Urinary bladder (tissue), 4 donors: ENCODE data around the gene THNSL1. TPM values are rescaled to one million over a fixed set of nuclear protein-coding genes. Genes with fewer than 3 reads are reported as not detected.
"Not testable (repeated sequence)": the region's sequence is repeated elsewhere in the genome, so short reads cannot be mapped to it uniquely, and the experiment has no call there.

ENCODE experiments used
- DNase-seq: peaks from one replicate; pipeline ENCODE4 v3.0.0-alpha.2; 2015; ENCODE audit errors: extremely low spot score
- H3K27ac ChIP-seq: one replicate; pipeline ENCODE4 v1.5.1; 2013; ENCODE audit warnings: low read depth, mild to moderate bottlenecking, moderate library complexity
- H3K36me3 ChIP-seq: one replicate; pipeline ENCODE4 v1.6.1; 2013; ENCODE audit warnings: mild to moderate bottlenecking, moderate library complexity; ENCODE audit not compliant: insufficient read depth
- H3K4me1 ChIP-seq: one replicate; pipeline ENCODE4 v1.6.1; 2013; ENCODE audit warnings: mild to moderate bottlenecking, moderate library complexity; ENCODE audit not compliant: insufficient read depth
- H3K4me3 ChIP-seq: one replicate; pipeline ENCODE4 v1.5.1; 2013; ENCODE audit warnings: low read depth, low read length
- WGBS: extraction: QIAGEN DNeasy Blood & Tissue Kit; methylation state at CpG from one replicate; pipeline ENCODE4 v1.1.7; 2013; 5-methylcytosine and 5-hydroxymethylcytosine counted together
- polyA plus RNA-seq: library from polyadenylated mRNA; stranded (reverse); fragments of 200-250 nt; gene quantifications from one replicate; pipeline ENCODE4 v1.2.3, GENCODE V29; 2013
- total RNA-seq: library from RNA; depleted of rRNA; stranded (reverse); fragments of >200 nt; gene quantifications from one replicate; pipeline ENCODE4 v1.2.3, GENCODE V29; 2014
- donor health status: healthy with polysubstance abuse.
- donor health status: healthy.

Gene THNSL1
- total and polyA plus RNA-seq, 2 donors: 2.1 to 10.9 TPM

DNA sequence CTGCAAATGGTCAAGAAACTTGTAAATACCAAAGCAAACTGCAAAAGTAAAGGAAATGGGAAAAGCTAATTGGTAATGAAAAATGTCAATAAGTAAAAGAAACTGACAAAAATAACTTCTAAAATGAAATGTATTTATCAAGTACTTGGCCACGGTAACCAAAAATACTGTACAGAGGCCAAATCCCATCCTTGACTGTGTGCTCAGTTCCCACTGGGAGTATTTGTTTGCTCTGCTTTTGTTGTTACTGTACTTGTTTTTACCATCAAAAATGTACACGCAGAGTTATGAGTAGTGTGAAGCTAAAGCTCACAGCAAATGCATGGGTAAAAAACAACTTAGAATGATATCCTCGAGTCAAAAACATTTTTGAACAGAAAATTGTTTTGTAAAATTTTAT, 31.5 kb upstream of the THNSL1 start:
- no peaks in the 10 kb centered on the region for H3K4me1 ChIP-seq
- WGBS: 53% methylated on average over 3 of the region's 3 CpGs
- H3K4me3 ChIP-seq: no peak overlapping the region
- H3K36me3 ChIP-seq: no peaks in the 10 kb centered on the region
- H3K27ac ChIP-seq: no peak overlapping the region
- no peak for DNase-seq

DNA sequence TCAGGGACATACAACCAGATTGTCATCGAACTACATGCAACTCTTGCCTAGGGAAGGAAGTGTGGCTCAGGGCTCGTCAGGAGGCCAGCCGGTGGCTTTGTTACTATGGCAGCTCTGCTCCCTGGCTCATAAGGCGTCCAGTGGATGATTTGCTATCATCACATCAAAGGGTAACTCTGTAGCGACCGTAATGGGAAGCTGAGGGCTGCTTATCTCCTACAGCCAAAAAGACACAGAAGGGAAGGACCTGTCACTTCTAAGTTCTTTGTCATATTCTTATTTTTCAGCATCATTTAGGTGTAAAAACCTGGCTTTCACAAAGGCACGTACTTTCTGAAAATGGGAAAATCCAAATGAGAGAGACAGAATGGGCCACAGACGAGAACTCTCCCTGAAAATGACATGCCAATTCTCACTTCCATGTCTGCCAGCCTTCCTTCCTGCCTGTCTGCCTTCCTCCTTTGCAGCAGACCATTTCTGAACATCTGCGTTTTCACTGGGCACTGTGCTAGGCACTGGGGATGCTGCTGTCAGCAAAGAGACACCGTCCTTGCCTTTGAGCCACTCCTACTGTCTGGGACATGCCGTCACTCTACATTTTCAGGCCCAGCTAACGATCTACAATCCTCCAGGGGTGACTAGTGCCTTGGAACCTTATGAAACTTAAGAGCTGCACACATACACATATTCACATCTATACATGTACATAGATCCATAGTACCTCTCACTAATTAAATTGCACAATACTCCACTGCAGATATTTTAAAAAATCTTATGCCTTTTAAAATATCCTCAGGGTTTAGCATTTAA, 27.4 kb upstream of the THNSL1 start:
- H3K27ac ChIP-seq: no peak overlapping the region
- 77% methylated on average over 12 of the region's 12 CpGs for WGBS
- H3K36me3 ChIP-seq: no peaks in the 10 kb centered on the region
- no peak overlapping the region for H3K4me3 ChIP-seq
- no peak for DNase-seq
- no peaks in the 10 kb centered on the region for H3K4me1 ChIP-seq

- WGBS: 22% methylated on average over 1 of the region's 1 CpG
- H3K27ac ChIP-seq: no peak overlapping the region
- no peak for DNase-seq
- H3K36me3 ChIP-seq: no peaks in the 10 kb centered on the region
- H3K4me3 ChIP-seq: no peak overlapping the region
- H3K4me1 ChIP-seq: no peaks in the 10 kb centered on the region
Observed at GRCh38 chr10:24989867-24990266, 26.5 kb upstream of the THNSL1 start.

DNA sequence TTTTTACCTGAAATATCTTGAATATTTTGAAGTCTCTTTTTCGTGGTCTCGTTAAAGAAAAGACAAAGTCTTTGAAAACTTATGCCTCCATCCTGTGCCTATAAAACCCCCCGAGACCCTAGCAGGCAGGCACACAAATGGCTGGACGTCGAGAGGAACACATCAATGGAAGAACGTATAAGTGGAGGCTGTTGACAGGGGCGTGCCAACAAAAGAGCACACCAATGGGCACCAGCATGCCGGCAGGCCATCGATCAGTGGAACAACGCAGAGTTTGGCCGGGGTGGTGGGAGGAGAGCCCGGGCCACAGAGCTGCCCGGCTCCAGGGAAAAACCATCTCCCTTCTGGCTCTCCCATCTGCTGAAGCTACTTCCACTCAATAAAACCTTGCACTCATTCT, 25.1 kb upstream of the THNSL1 start:
- Histone ChIP-seq H3K36me3 (no peaks in the 10 kb centered on the region), H3K4me1 (no peaks in the 10 kb centered on the region), H3K4me3 (no peak overlapping the region), H3K27ac (no peak overlapping the region)
- 92% methylated on average over 13 of the region's 13 CpGs for WGBS
- no peak for DNase-seq

DNA sequence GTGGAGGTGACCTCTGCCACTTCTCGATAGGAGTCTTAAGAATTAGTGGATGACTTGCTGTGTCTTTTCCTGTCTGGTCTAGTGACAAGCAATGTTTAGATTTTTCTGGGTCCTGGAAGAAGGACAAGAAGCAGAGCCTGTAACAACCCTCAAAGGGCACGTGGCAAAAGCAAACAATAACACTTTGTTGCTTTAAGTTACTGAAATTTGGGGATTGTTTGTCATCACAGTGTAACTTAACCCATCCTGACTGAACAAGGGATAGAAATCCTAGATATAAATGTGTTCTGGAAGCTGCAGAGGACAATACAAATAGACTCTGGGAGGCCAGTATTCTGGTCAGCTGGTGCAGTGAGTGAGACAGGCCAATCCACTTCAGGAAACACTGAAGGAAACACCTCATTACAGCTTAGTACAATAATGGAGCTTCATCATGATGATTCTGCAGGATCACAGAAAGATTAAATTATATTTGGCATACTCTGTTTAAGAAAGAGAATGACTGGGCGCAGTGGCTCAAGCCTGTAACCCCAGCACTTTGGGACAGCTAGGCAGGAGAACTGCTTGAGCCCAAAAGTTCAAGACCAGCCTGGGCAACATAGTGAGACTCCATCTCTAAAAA, 23.8 kb upstream of the THNSL1 start:
- Histone ChIP-seq H3K36me3 (no peaks in the 10 kb centered on the region), H3K27ac (no peak overlapping the region), H3K4me3 (no peak overlapping the region), H3K4me1 (no peaks in the 10 kb centered on the region)
- DNase-seq: no peak
- WGBS: 87% methylated on average over 3 of the region's 3 CpGs

GRCh38 chr10:24993237-24993958, 23.0 kb upstream of the THNSL1 start:
- Histone ChIP-seq H3K4me1 (no peaks in the 10 kb centered on the region), H3K36me3 (no peaks in the 10 kb centered on the region), H3K27ac (no peak overlapping the region), H3K4me3 (no peak overlapping the region)
- WGBS: 97% methylated on average over 1 of the region's 1 CpG
- no peak for DNase-seq

DNA sequence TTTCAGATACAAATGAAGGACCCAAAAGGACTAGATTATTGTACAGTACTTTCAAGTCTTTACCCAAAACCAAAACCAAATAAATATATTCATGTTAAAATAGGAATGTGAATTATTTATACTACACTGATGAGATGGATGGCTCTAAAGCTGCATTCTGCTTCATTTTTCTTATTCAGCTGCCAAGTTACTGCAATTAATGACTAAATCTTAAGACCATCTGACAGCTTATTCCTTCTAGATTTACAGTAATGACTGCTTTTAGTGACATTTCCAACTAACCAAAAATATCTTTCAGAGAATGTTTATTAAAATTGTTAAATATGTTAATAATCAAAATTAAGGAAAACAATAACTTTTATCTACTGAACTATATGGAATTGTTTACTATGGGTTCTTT, 21.3 kb upstream of the THNSL1 start:
- Histone ChIP-seq H3K4me3 (no peak overlapping the region), H3K4me1 (no peaks in the 10 kb centered on the region), H3K36me3 (no peaks in the 10 kb centered on the region), H3K27ac (no peak overlapping the region)
- no peak for DNase-seq

DNA sequence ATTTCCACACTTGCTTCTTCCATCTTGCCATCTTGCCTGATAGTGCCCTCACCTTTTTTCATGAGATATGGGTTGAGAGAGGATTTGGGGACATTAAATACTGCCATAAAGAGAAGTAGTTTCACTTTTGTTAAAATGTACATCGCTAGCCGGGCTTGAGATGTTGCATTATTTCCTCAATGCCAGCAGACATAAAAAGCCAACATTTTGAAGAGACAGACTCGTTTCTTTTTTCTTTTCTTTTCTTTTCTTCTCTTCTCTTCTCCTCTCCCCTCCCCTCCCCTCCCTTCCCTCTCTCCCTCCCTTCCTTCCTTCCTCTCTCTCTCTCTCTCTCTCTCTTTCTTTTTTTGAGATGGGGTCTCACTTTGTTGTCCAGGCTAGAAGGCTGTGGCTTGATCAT, 18.4 kb upstream of the THNSL1 start:
- no peaks in the 10 kb centered on the region for H3K36me3 ChIP-seq
- 91% methylated on average over 3 of the region's 3 CpGs for WGBS
- no peak for DNase-seq
- H3K4me3 ChIP-seq: no peak overlapping the region
- no peaks in the 10 kb centered on the region for H3K4me1 ChIP-seq
- H3K27ac ChIP-seq: no peak overlapping the region

- not testable (repeated sequence) for DNase-seq, H3K27ac ChIP-seq, H3K36me3 ChIP-seq, H3K4me3 ChIP-seq, H3K4me1 ChIP-seq
- 89% methylated on average over 2 of the region's 2 CpGs for WGBS
Observed at GRCh38 chr10:25011591-25011990, 4.8 kb upstream of the THNSL1 start.

DNA sequence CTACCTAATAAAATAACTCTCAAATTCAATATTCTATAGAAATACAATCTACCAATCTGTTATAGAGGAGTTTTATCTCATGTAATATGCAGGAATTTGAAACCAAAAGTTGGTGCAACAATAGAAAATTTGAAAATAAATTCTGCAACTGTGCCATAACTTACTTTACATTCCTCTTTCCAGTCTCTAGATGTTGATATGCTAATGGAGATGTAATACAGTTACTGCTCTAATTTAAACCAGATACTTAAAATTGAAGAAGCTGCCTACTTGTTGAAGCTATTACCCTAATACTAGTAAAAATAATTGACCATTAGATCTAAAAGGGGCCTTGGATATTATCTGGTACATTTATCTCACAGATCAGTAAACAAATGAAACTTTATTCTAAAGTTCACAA, 1.8 kb upstream of the THNSL1 start:
- Histone ChIP-seq H3K27ac (no peak overlapping the region), H3K4me3 (no peak overlapping the region)
- no peak for DNase-seq

DNA sequence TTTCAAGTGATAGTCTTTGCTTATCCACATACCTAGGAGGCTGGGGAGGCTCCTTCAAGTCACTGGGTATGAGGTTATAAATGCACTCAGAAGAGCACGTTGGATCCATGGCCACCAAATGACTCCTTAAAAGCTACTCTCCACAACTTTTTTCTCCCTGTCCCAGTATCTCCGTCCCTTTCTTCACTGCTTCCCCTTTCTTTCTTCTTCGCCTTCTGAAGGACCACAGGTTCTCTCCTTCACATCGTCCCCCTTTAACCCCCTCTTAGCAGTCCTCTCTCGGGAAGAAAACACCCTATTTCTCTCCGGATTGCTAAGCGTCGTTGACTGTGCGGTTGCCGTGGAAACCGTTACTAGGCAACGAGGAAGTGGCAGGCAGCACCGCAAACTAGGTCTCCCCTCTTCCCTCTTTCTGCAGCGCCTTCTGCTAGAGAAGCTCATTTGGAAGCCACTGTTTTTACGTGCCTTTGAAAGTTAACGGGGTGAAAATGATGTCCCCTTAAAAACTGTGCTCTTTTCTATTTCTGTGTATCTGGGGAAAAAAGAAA, 510 bp upstream of the THNSL1 start, which contains the start of gene ENKUR:
Gene ENKUR, minus strand, starts transcription at position 331 of the 548 bp plus-strand sequence. Its CDS starts 222 bp downstream, at position 109.
- H3K4me1 ChIP-seq: no peaks in the 10 kb centered on the region
- DNase-seq: peak; percentile 86
- peak within 1 kb of the TSS; percentile 58 for H3K4me3 ChIP-seq
- WGBS: under 1% methylated on average over 16 of the region's 16 CpGs
- H3K36me3 ChIP-seq: no peaks in the 10 kb centered on the region
- peak within 1 kb of the TSS; percentile 82 for H3K27ac ChIP-seq

More for the DNA sequence above, 1.8 kb upstream of the THNSL1 start:
- Histone ChIP-seq H3K4me1 (no peaks in the 10 kb centered on the region), H3K36me3 (no peaks in the 10 kb centered on the region)

DNA sequence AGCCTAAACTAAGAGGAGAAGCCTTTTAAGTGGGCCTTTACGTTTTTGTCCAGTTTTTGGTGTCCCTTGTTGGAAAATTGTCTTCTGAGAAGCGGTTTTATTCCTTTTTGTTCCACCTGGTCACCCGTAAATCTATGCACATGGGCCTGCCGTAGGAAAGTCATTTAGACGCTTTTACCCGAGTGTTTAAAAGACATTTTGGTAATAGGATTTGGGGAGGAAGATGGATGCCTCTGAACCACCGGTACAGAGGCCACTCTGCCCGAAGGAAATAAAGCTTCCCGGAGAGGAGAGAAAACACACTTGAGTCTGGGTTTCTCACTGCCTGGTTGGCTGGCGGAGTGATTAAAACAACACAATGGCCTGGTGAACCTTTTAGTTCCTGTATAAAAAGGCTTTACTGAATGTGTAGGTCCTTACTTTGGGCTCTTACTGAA, 760 bp downstream of the THNSL1 start:
- Histone ChIP-seq H3K4me1 (no peaks in the 10 kb centered on the region), H3K36me3 (no peaks in the 10 kb centered on the region), H3K27ac (peak overlapping the region; percentile 82), H3K4me3 (peak overlapping the region; percentile 58)
- no peak for DNase-seq
- WGBS: 6% methylated on average over 10 of the region's 10 CpGs

GRCh38 chr10:25017661-25018060, 1.2 kb downstream of the THNSL1 start:
- no peak overlapping the region for H3K27ac ChIP-seq
- no peak overlapping the region for H3K4me3 ChIP-seq
- WGBS: 90% methylated on average over 6 of the region's 6 CpGs
- no peak for DNase-seq
- no peaks in the 10 kb centered on the region for H3K4me1 ChIP-seq
- H3K36me3 ChIP-seq: no peaks in the 10 kb centered on the region
